BLaER1 treated with 17β-estradiol and CSF1 and Interleukin-3, amounts not matched to agents 10 nM and 100 nM (cell line): ENCODE measurements around the gene PPP6R2.
"Not testable (repeated sequence)": the region's sequence is repeated elsewhere in the genome, so short reads cannot be mapped to it uniquely, and the experiment has no call there.

Source experiments
- H3K27ac ChIP-seq, 11 experiments: shearing (Covaris generic); formaldehyde crosslinking; 2 replicates each; pipeline ENCODE4 v1.8.1; 2022
- H3K27me3 ChIP-seq, 11 experiments: shearing (Covaris generic); formaldehyde crosslinking; 2 replicates each; pipeline ENCODE4 v1.8.1; 2022
- H3K36me3 ChIP-seq, 11 experiments: shearing (Covaris generic); formaldehyde crosslinking; 2 replicates each; pipeline ENCODE4 v1.8.1; 2022
- H3K4me1 ChIP-seq, 10 experiments: shearing (Covaris generic); formaldehyde crosslinking; 2 replicates each; pipeline ENCODE4 v1.8.1; 2022
- H3K4me2 ChIP-seq, 11 experiments: shearing (Covaris generic); formaldehyde crosslinking; 2 replicates each; pipeline ENCODE4 v1.8.1; 2022
- H3K4me3 ChIP-seq, 10 experiments: shearing (Covaris generic); formaldehyde crosslinking; 2 replicates each; pipeline ENCODE4 v1.8.1; 2022
- H3K9ac ChIP-seq, 11 experiments: shearing (Covaris generic); formaldehyde crosslinking; 2 replicates each; pipeline ENCODE4 v1.8.1; 2022
- H3K9me3 ChIP-seq, 11 experiments: shearing (Covaris generic); formaldehyde crosslinking; replicated peaks in 1 of 11; 2 replicates each; pipeline ENCODE4 v1.8.1; 2022
- H4K20me1 ChIP-seq, 11 experiments: shearing (Covaris generic); formaldehyde crosslinking; 2 replicates each; pipeline ENCODE4 v1.8.1; 2022
- Cebpa-rat ChIP-seq, 11 experiments: shearing (Covaris generic); IDR thresholded peaks; 2 replicates each; pipeline ENCODE4 v1.8.1; 2022

Gene PPP6R2

GRCh38 chr22:50367778-50368500 lies 24.8 kb downstream of the PPP6R2 start:
- H3K4me2 ChIP-seq = no peak overlapping the region

GRCh38 chr22:50371101-50371648 lies 28.0 kb downstream of the PPP6R2 start:
- no peak overlapping the region for H3K4me3 ChIP-seq
- peaks cover 4 to 19% (median 9%) of the 10 kb centered on the region in 10 experiments; a peak in 17 of 20 replicates for H3K4me1 ChIP-seq
- no peak overlapping the region for H3K9ac ChIP-seq
- H3K27me3 ChIP-seq = no peaks in the 10 kb centered on the region
- TF ChIP-seq Cebpa-rat (IDR thresholded peaks at IDR 0.05) = no peak
- H4K20me1 ChIP-seq = peaks cover 20 to 62% (median 33%) of the 10 kb centered on the region in 11 experiments; a peak in 21 of 22 replicates
- H3K9me3 ChIP-seq = no peaks in the 10 kb centered on the region
- H3K27ac ChIP-seq = no peak overlapping the region
- no peak overlapping the region for H3K4me2 ChIP-seq
- peaks cover 63 to 94% (median 82%) of the 10 kb centered on the region in 11 experiments for H3K36me3 ChIP-seq

More at GRCh38 chr22:50367778-50368500, 24.8 kb downstream of the PPP6R2 start:
- TF ChIP-seq Cebpa-rat (IDR thresholded peaks at IDR 0.05) = no peak
- Histone ChIP-seq H3K9me3 (no peaks in the 10 kb centered on the region), H3K27ac (no peak overlapping the region), H3K4me3 (no peak overlapping the region), H3K36me3 (peaks cover 31 to 86% (median 62%) of the 10 kb centered on the region in 11 experiments), H3K4me1 (peaks cover 0 to 19% (median 0%) of the 10 kb centered on the region in 10 experiments; a peak in 6 of 20 replicates), H3K27me3 (no peaks in the 10 kb centered on the region), H3K9ac (no peak overlapping the region), H4K20me1 (peaks cover 51 to 83% (median 64%) of the 10 kb centered on the region in 11 experiments)

GRCh38 chr22:50376085-50376651 lies 33.0 kb downstream of the PPP6R2 start:
- Histone ChIP-seq H3K9ac (no peak overlapping the region), H4K20me1 (peaks cover 0 to 34% (median 0%) of the 10 kb centered on the region in 11 experiments; a peak in 7 of 22 replicates), H3K4me1 (peaks cover 5 to 16% (median 10%) of the 10 kb centered on the region in 10 experiments; a peak in 17 of 20 replicates), H3K9me3 (peaks cover 0 to 8% (median 0%) of the 10 kb centered on the region in 11 experiments; a peak in 5 of 22 replicates), H3K4me2 (peak overlapping the region in 6 of 11 experiments; percentile 1 to 43 (median 14); a peak in 6 of 22 replicates), H3K27me3 (no peaks in the 10 kb centered on the region), H3K36me3 (peaks cover 67 to 100% (median 98%) of the 10 kb centered on the region in 11 experiments), H3K27ac (no peak overlapping the region; a peak in 1 of 22 replicates), H3K4me3 (no peak overlapping the region)
- no peak for TF ChIP-seq Cebpa-rat (IDR thresholded peaks at IDR 0.05)

GRCh38 chr22:50381021-50381555 lies 38.0 kb downstream of the PPP6R2 start:
- H3K9ac ChIP-seq, H3K27ac ChIP-seq, H3K9me3 ChIP-seq, H3K4me3 ChIP-seq, H3K27me3 ChIP-seq: not testable (repeated sequence)
- peak overlapping the region in 5 of 11 experiments; percentile 14 to 57 (median 47); a peak in 6 of 22 replicates for H3K4me2 ChIP-seq
- H3K4me1 ChIP-seq = peaks cover 11 to 41% (median 22%) of the 10 kb centered on the region in 10 experiments
- H3K36me3 ChIP-seq = peaks cover 20 to 86% (median 70%) of the 10 kb centered on the region in 11 experiments
- H4K20me1 ChIP-seq = peaks cover 18 to 68% (median 34%) of the 10 kb centered on the region in 11 experiments; a peak in 20 of 22 replicates

- no peaks in the 10 kb centered on the region for H3K9me3 ChIP-seq
- no peak overlapping the region for H3K4me3 ChIP-seq
- peak overlapping the region in 2 of 11 experiments; percentile 10 to 30; a peak in 3 of 22 replicates for H3K27ac ChIP-seq
- TF ChIP-seq Cebpa-rat (IDR thresholded peaks at IDR 0.05) = no peak
- H3K4me2 ChIP-seq = peak overlapping the region in 9 of 11 experiments; percentile 11 to 82 (median 31); a peak in 15 of 22 replicates
- peaks cover 60 to 68% (median 64%) of the 10 kb centered on the region in 10 experiments for H3K4me1 ChIP-seq
- peaks cover 0 to 80% (median 30%) of the 10 kb centered on the region in 11 experiments; a peak in 15 of 22 replicates for H4K20me1 ChIP-seq
- peak overlapping the region in 5 of 11 experiments; percentile 11 to 62 (median 36); a peak in 9 of 22 replicates for H3K9ac ChIP-seq
- H3K27me3 ChIP-seq = no peaks in the 10 kb centered on the region
- peaks cover 31 to 66% (median 45%) of the 10 kb centered on the region in 11 experiments for H3K36me3 ChIP-seq
These were observed 53.7 kb downstream of the PPP6R2 start for GRCh38 chr22:50396751-50397370.

GRCh38 chr22:50397371-50398060 lies 54.4 kb downstream of the PPP6R2 start:
- H3K27ac ChIP-seq = peak overlapping the region in 2 of 11 experiments; percentile 10 to 30; a peak in 2 of 22 replicates
- H3K4me1 ChIP-seq = peaks cover 66 to 75% (median 70%) of the 10 kb centered on the region in 10 experiments
- H4K20me1 ChIP-seq = peaks cover 0 to 80% (median 30%) of the 10 kb centered on the region in 11 experiments; a peak in 17 of 22 replicates
- not testable (repeated sequence) for H3K4me3 ChIP-seq, H3K27me3 ChIP-seq, H3K9me3 ChIP-seq
- peaks cover 29 to 65% (median 40%) of the 10 kb centered on the region in 11 experiments for H3K36me3 ChIP-seq
- peak overlapping the region in 9 of 11 experiments; percentile 17 to 99 (median 94); a peak in 13 of 22 replicates for H3K4me2 ChIP-seq
- peak overlapping the region in 1 of 11 experiments; percentile 41; a peak in 4 of 22 replicates for H3K9ac ChIP-seq

GRCh38 chr22:50398831-50399648 lies 55.9 kb downstream of the PPP6R2 start:
- peak overlapping the region in 9 of 10 experiments; percentile 3 to 59 (median 38); a peak in 14 of 20 replicates for H3K4me3 ChIP-seq
- peaks cover 17 to 49% (median 27%) of the 10 kb centered on the region in 11 experiments for H3K36me3 ChIP-seq
- no peaks in the 10 kb centered on the region for H3K27me3 ChIP-seq
- peak overlapping the region; percentile 9 to 80 (median 72); a peak in 21 of 22 replicates for H3K27ac ChIP-seq
- H3K9me3 ChIP-seq = no peaks in the 10 kb centered on the region
- H3K9ac ChIP-seq = peak overlapping the region; percentile 40 to 72 (median 63)
- TF ChIP-seq Cebpa-rat (IDR thresholded peaks at IDR 0.05) = no peak
- H3K4me2 ChIP-seq = peak overlapping the region; percentile 73 to 99 (median 94)
- H3K4me1 ChIP-seq = peaks cover 70 to 83% (median 77%) of the 10 kb centered on the region in 10 experiments
- H4K20me1 ChIP-seq = peaks cover 3 to 80% (median 36%) of the 10 kb centered on the region in 11 experiments; a peak in 19 of 22 replicates
